K562 (cell line): ENCODE measurements around the gene RESP18. TPM values are rescaled to one million over a fixed set of nuclear protein-coding genes. Genes with fewer than 3 reads are reported as not detected.
A peak's percentile ranks its signal among the peaks of the same experiment; 100 is the strongest.

Experiments used
- ATAC-seq: fragments of 200-7000 bp; cut with Tn5 transposase; 3 replicates; pipeline ENCODE4 v1.9.1; 2020; ENCODE audit warnings: moderate library complexity
- BruUV-seq: library from RNA; stranded (reverse); fragments of 400-500 nt; replicated peaks from 2 replicates; lab custom pipeline; 2021; lab: Mats Ljungman, UMichigan
- CTCF ChIA-PET: fragments of 300-600 bp; formaldehyde crosslinking; extraction: SDS; loops from one replicate; lab custom pipeline; 2021; ENCODE audit warnings: low intra/inter-chr PET ratio; lab: Yijun Ruan, JAX
- POLR2A ChIA-PET: fragments of 300-600, 350-650 bp; sonication (Branson Sonifier 250); formaldehyde crosslinking; extraction: SDS; loops from one replicate; lab custom pipeline; 2021; ENCODE audit warnings: antibody characterized with exemption, inconsistent platforms; lab: Yijun Ruan, JAX
- DNase-seq, 4 experiments: peaks; one replicate each; pipeline versions ENCODE4 v3.0.0 to v3.0.0-alpha.2; 2011 to 2018; ENCODE audit warnings: low spot score in 3 of 4, mixed read lengths in 3 of 4; ENCODE audit errors: extremely low read depth in 1 of 4
- FAIRE-seq: peaks from 2 replicates; lab custom pipeline; 2011; peaks lifted over from hg19 to GRCh38; lab: Jason Lieb, UNC
- H2AFZ ChIP-seq: 2 replicates; pipeline ENCODE4 v1.6.0; 2011; ENCODE audit warnings: low read depth, low read length, control low read depth, inconsistent platforms
- H3K27ac ChIP-seq: fragments of 200-600 bp; 3 replicates; pipeline ENCODE4 v1.8.0; 2011; ENCODE audit warnings: low read depth, mild to moderate bottlenecking, control low read depth, inconsistent platforms, low read length, moderate library complexity, mixed read lengths; ENCODE audit errors: extremely low read depth
- H3K27me3 ChIP-seq, 2 experiments: fragments of 300-600 bp in 1 of 2; 2 replicates in 1 of 2; 3 replicates in 1 of 2; pipeline versions ENCODE4 v1.6.0 to v1.8.0; 2011; ENCODE audit warnings: inconsistent platforms in 2 of 2, low read length in 2 of 2, mild to moderate bottlenecking in 1 of 2, mixed read lengths in 1 of 2, moderate library complexity in 1 of 2; ENCODE audit not compliant: control insufficient read depth in 2 of 2, insufficient read depth in 2 of 2
- H3K36me3 ChIP-seq: fragments of 300-600 bp; 3 replicates; pipeline ENCODE4 v1.8.0; 2011; ENCODE audit warnings: mild to moderate bottlenecking, low read length, inconsistent platforms; ENCODE audit not compliant: control insufficient read depth, insufficient read depth
- H3K4me1 ChIP-seq, 2 experiments: fragments of 200-600 bp in 1 of 2; replicated peaks in 1 of 2; 2 replicates in 1 of 2; 3 replicates in 1 of 2; pipeline versions ENCODE4 v1.5.1 to v1.8.0; 2011; ENCODE audit warnings: inconsistent platforms in 2 of 2, low read length in 2 of 2, mild to moderate bottlenecking in 1 of 2, mixed read lengths in 1 of 2, moderate library complexity in 1 of 2; ENCODE audit not compliant: control insufficient read depth in 2 of 2, insufficient read depth in 2 of 2
- H3K4me2 ChIP-seq: 2 replicates; pipeline ENCODE4 v1.6.1; 2011; ENCODE audit warnings: low read length, control low read depth, inconsistent platforms, mixed read lengths; ENCODE audit not compliant: insufficient read depth
- H3K4me3 ChIP-seq: fragments of 200-600 bp; sonication (generic), shearing (Covaris generic); 2 replicates; pipeline ENCODE4 v1.5.1; 2016; ENCODE audit warnings: control low read depth, inconsistent platforms
- H3K79me2 ChIP-seq: fragments of 200-600 bp; 3 replicates; pipeline ENCODE4 v1.8.0; 2011; ENCODE audit warnings: low read length, inconsistent platforms; ENCODE audit not compliant: control insufficient read depth, insufficient read depth
- H3K9ac ChIP-seq, 2 experiments: 2 replicates each; pipeline versions ENCODE4 v1.6.0 to v1.6.1; 2011; ENCODE audit warnings: low read depth in 2 of 2, low read length in 2 of 2, control low read depth in 1 of 2, inconsistent platforms in 1 of 2, mild to moderate bottlenecking in 1 of 2, mixed read lengths in 1 of 2; ENCODE audit not compliant: insufficient read depth in 1 of 2
- H3K9me1 ChIP-seq: one replicate; pipeline ENCODE4 v1.6.0; 2011; ENCODE audit warnings: inconsistent platforms, mild to moderate bottlenecking, low read length, moderate library complexity; ENCODE audit not compliant: control insufficient read depth, insufficient read depth
- H3K9me3 ChIP-seq: replicated peaks from 2 replicates; pipeline ENCODE4 v1.5.1; 2011; ENCODE audit warnings: low read depth, low read length, inconsistent platforms; ENCODE audit not compliant: control insufficient read depth, insufficient read depth
- H4K20me1 ChIP-seq: replicated peaks from 2 replicates; pipeline ENCODE4 v1.6.1; 2011; ENCODE audit warnings: low read length, inconsistent platforms, mixed read lengths; ENCODE audit not compliant: control insufficient read depth, insufficient read depth
- CHCHD3 ChIP-seq: fragments of 250-450 bp; sonication (Bioruptor Pico); IDR thresholded peaks from 2 replicates; pipeline ENCODE4 v2.1.2; 2022; ENCODE audit warnings: mild to moderate bottlenecking
- CTCF ChIP-seq, 3 experiments: IDR thresholded peaks in 2 of 3; conservative IDR thresholded peaks in 1 of 3; 2 replicates each; pipeline ENCODE4 v1.5.1; 2011 to 2012; ENCODE audit warnings: low read length in 3 of 3, mild to moderate bottlenecking in 3 of 3, control low read depth in 2 of 3, improper control_type of control experiment in 1 of 3, inconsistent platforms in 1 of 3, low read depth in 1 of 3, mixed read lengths in 1 of 3, moderate library complexity in 1 of 3; ENCODE audit not compliant: insufficient read depth in 2 of 3
- ELF1 ChIP-seq: fragments of 200-800 bp; sonication (Bioruptor generic); IDR thresholded peaks from 2 replicates; pipeline ENCODE4 v1.6.1; 2016; ENCODE audit warnings: missing genetic modification characterization, missing compliant biosample characterization
- HMBOX1 ChIP-seq: sonication (generic); IDR thresholded peaks from 2 replicates; pipeline ENCODE4 v1.6.1; 2016
- HMG20A ChIP-seq: fragments of 450-650 bp; formaldehyde crosslinking; conservative IDR thresholded peaks from 2 replicates; pipeline ENCODE4 v1.4.0; 2020; ENCODE audit warnings: mild to moderate bottlenecking, mixed read lengths
- JUND ChIP-seq, 2 experiments: IDR thresholded peaks; 2 replicates in 1 of 2; 3 replicates in 1 of 2; pipeline ENCODE4 v1.6.1; 2011; ENCODE audit warnings: borderline replicate concordance in 2 of 2, low read depth in 2 of 2, low read length in 2 of 2, improper control_type of control experiment in 1 of 2, missing biosample characterization in 1 of 2, missing genetic modification characterization in 1 of 2, missing genetic modification reagents in 1 of 2
- KLF16 ChIP-seq: IDR thresholded peaks from 2 replicates; pipeline ENCODE4 v1.6.1; 2016; ENCODE audit warnings: antibody characterized with exemption
- MAX ChIP-seq: sonication (generic); formaldehyde crosslinking; IDR thresholded peaks from 2 replicates; pipeline ENCODE4 v1.9.0; 2022; ENCODE audit warnings: mild to moderate bottlenecking, missing genetic modification reagents
- MAZ ChIP-seq, 2 experiments: fragments of 450-650 bp in 1 of 2; sonication (generic) in 1 of 2; formaldehyde crosslinking; IDR thresholded peaks in 1 of 2; conservative IDR thresholded peaks in 1 of 2; 2 replicates each; pipeline versions ENCODE4 v1.4.0 to v1.5.0; 2020; ENCODE audit warnings: mild to moderate bottlenecking in 1 of 2, missing genetic modification reagents in 1 of 2
- NRF1 ChIP-seq, 2 experiments: fragments of 450-650 bp; IDR thresholded peaks in 1 of 2; conservative IDR thresholded peaks in 1 of 2; 2 replicates each; pipeline ENCODE4 v1.6.1; 2014; ENCODE audit warnings: mild to moderate bottlenecking in 2 of 2
- PPARD ChIP-seq: fragments of 250-450 bp; sonication (Bioruptor Pico); IDR thresholded peaks from 2 replicates; pipeline ENCODE4 v1.8.0; 2022; ENCODE audit warnings: inconsistent platforms, mild to moderate bottlenecking, moderate library complexity
- SMC3 ChIP-seq: conservative IDR thresholded peaks from 2 replicates; pipeline ENCODE4 v1.6.1; 2011; ENCODE audit warnings: low read depth, low read length, improper control_type of control experiment; ENCODE audit not compliant: insufficient read depth
- SNRNP70 ChIP-seq: fragments of 200-400 bp; formaldehyde crosslinking; optimal IDR thresholded peaks from 2 replicates; pipeline ENCODE3; 2017; ENCODE audit warnings: low read depth, low read length
- SPI1 ChIP-seq: IDR thresholded peaks from 2 replicates; pipeline ENCODE4 v1.6.1; 2011; ENCODE audit warnings: low read depth, low read length, control low read depth, borderline replicate concordance
- WHSC1 ChIP-seq: IDR thresholded peaks from one replicate; pipeline ENCODE4 v1.6.1; 2012; ENCODE audit warnings: low read length, control low read depth, inconsistent platforms
- ZNF830 ChIP-seq: fragments of 250-450 bp; sonication (Bioruptor Pico); IDR thresholded peaks from 2 replicates; pipeline ENCODE4 v1.5.0; 2021; ENCODE audit warnings: mild to moderate bottlenecking
- WGBS: fragments of 100-300 bp; shearing (Covaris generic); methylation state at CpG from one replicate; pipeline ENCODE4 v1.1.6; 2016; ENCODE audit warnings: low coverage, mixed read lengths; ENCODE audit not compliant: insufficient coverage; ENCODE audit errors: missing lambda C conversion rate; 5-methylcytosine and 5-hydroxymethylcytosine counted together
- in situ Hi-C: fragments of 300-500 bp; cut with MboI; formaldehyde crosslinking; loops from 4 replicates; pipeline ENCODE4 v1.15.0; 2018; ENCODE audit warnings: inconsistent platforms, mixed read lengths
- intact Hi-C: fragments of 100-400 bp; cut with micrococcal nuclease; formaldehyde crosslinking; loops from 2 replicates; pipeline ENCODE4 v1.14.2; 2022
- polyA plus RNA-seq, 8 experiments: library from polyadenylated mRNA; depleted of rRNA in 4 of 8; stranded (reverse) in 5 of 8; unstranded in 3 of 8; fragments of >200 nt; fragmentation: Nextera tagmentation in 2 of 8; fragmentation: Illumina TruSeq in 1 of 8; extraction: Ambion mirVana in 2 of 8; extraction: Trizol in 1 of 8; gene quantifications; 2 replicates each; pipeline versions ENCODE4 v1.2.1 to v1.2.3, GENCODE V29; 2011 to 2014; ENCODE audit warnings: inconsistent platforms in 1 of 8, missing spikeins in 1 of 8
- total RNA-seq, 7 experiments: library from RNA; depleted of rRNA in 6 of 7; stranded (reverse); fragments of >200 nt in 6 of 7; fragmentation: Illumina TruSeq in 2 of 7; extraction: Trizol in 2 of 7; gene quantifications; 2 replicates each; pipeline versions ENCODE4 v1.2.1 to v1.2.3, GENCODE V29; 2011 to 2021; ENCODE audit warnings: low replicate concordance in 1 of 7

The RESP18 gene
- total and polyA plus RNA-seq, 9 of the 15 experiments (the other 6 are each of a cell fraction or from before 2014, with no cell fraction given) = not detected

- ATAC-seq = peak; percentile 26
- Histone ChIP-seq H3K9ac (peak overlapping the region; percentile 80 to 84), H3K27ac (peak overlapping the region; percentile 87), H3K9me3 (no peaks in the 10 kb centered on the region), H3K9me1 (peaks cover 5% of the 10 kb centered on the region), H3K27me3 (no peaks in the 10 kb centered on the region), H3K4me3 (peak overlapping the region; percentile 32), H4K20me1 (no peaks in the 10 kb centered on the region), H3K4me2 (peak overlapping the region; percentile 74), H3K36me3 (no peaks in the 10 kb centered on the region), H3K4me1 (peaks cover 42 to 54% of the 10 kb centered on the region in 2 experiments), H2AFZ (peak overlapping the region; percentile 96), H3K79me2 (no peaks in the 10 kb centered on the region)
- peak; percentile 61 to 81 (median 64) for DNase-seq
- ChIA-PET POLR2A (interaction anchor here (0.7 to 1.6 kb wide), 7 partner anchors 15 to 144 kb away, joined by 3 to 8 read pairs (median 5); partner anchors contain the start of genes CNPPD1, TUBA4A and TUBA4B), CTCF (interaction anchor here (4.3 kb wide), 1 partner anchor 17 kb away, joined by 28 read pairs; no protein-coding TSS in a partner anchor)
- BruUV-seq = no TSS peak
- in situ Hi-C loops = no loop called here
- 24% methylated on average over 19 of the region's 25 CpGs for WGBS
- intact Hi-C loops = loop anchor here (2.0 to 5.0 kb wide), 2 partner anchors 25 to 319 kb away; partner anchors contain the start of genes STK11IP, TUBA4A and TUBA4B
- peak; percentile 82 for FAIRE-seq
- TF ChIP-seq ELF1 (tag) (0 out of 2 replicates have a peak, but pooled peaks have one; percentile 3), MAX (CRISPR knock-in tag) (0 out of 2 replicates have a peak, but pooled peaks have one; percentile 28), SMC3 (peak; percentile 48; the same call in 1 of the 2 replicates), MAZ (CRISPR knock-in tag; conservative IDR thresholded peaks at IDR 0.05 in 1 of 2, IDR thresholded peaks at IDR 0.05 in 1 of 2) (0 out of 4 replicates have a peak, but pooled peaks of 1 of the 2 experiments have one; percentile 41), CTCF (IDR thresholded peaks at IDR 0.05 in 2 of 3, conservative IDR thresholded peaks at IDR 0.05 in 1 of 3; ENCODE audit: insufficient read depth in 2 of 3, low read depth in 1 of 3, low read length in 3 of 3) (peak; percentile 84 to 95 (median 87)), JUND (IDR thresholded peaks at IDR 0.05; ENCODE audit: borderline replicate concordance, low read depth, low read length) (no peak), JUND (tag; IDR thresholded peaks at IDR 0.05; ENCODE audit: borderline replicate concordance, low read depth, low read length) (peak; percentile 39; the same call in 1 of the 3 replicates), KLF16 (0 out of 2 replicates have a peak, but pooled peaks have one; percentile 11), SNRNP70 (no peak), CHCHD3 (CRISPR knock-in tag) (no peak), HMBOX1 (0 out of 2 replicates have a peak, but pooled peaks have one; percentile 36), SPI1 (peak; percentile 42; the same call in 1 of the 2 replicates), ZNF830 (no peak), PPARD (CRISPR knock-in tag) (no peak), HMG20A (no peak), WHSC1 (no peak), NRF1 (conservative IDR thresholded peaks at IDR 0.05 in 1 of 2, IDR thresholded peaks at IDR 0.05 in 1 of 2) (0 out of 4 replicates have a peak, but pooled peaks of 1 of the 2 experiments have one; percentile 34)
Observed at GRCh38 chr2:219277703-219278654, 54.6 kb downstream of the RESP18 start.
